K562 (cell line): ENCODE results near the gene APOL3. TPM values are rescaled to one million over a fixed set of nuclear protein-coding genes. Genes with fewer than 3 reads are reported as not detected.
"Not testable (repeated sequence)": the region's sequence is repeated elsewhere in the genome, so short reads cannot be mapped to it uniquely, and the experiment has no call there.

Source experiments
- ATAC-seq: fragments of 200-7000 bp; cut with Tn5 transposase; 3 replicates; pipeline ENCODE4 v1.9.1; 2020; ENCODE audit warnings: moderate library complexity
- BruUV-seq: library from RNA; stranded (reverse); fragments of 400-500 nt; replicated peaks from 2 replicates; lab custom pipeline; 2021; lab: Mats Ljungman, UMichigan
- CTCF ChIA-PET: fragments of 300-600 bp; formaldehyde crosslinking; extraction: SDS; loops from one replicate; lab custom pipeline; 2021; ENCODE audit warnings: low intra/inter-chr PET ratio; lab: Yijun Ruan, JAX
- POLR2A ChIA-PET: fragments of 300-600, 350-650 bp; sonication (Branson Sonifier 250); formaldehyde crosslinking; extraction: SDS; loops from one replicate; lab custom pipeline; 2021; ENCODE audit warnings: antibody characterized with exemption, inconsistent platforms; lab: Yijun Ruan, JAX
- DNase-seq, 4 experiments: peaks; one replicate each; pipeline versions ENCODE4 v3.0.0 to v3.0.0-alpha.2; 2011 to 2018; ENCODE audit warnings: low spot score in 3 of 4, mixed read lengths in 3 of 4; ENCODE audit errors: extremely low read depth in 1 of 4
- FAIRE-seq: peaks from 2 replicates; lab custom pipeline; 2011; peaks lifted over from hg19 to GRCh38; lab: Jason Lieb, UNC
- H2AFZ ChIP-seq: 2 replicates; pipeline ENCODE4 v1.6.0; 2011; ENCODE audit warnings: low read depth, low read length, control low read depth, inconsistent platforms
- H3K27ac ChIP-seq: fragments of 200-600 bp; 3 replicates; pipeline ENCODE4 v1.8.0; 2011; ENCODE audit warnings: low read depth, mild to moderate bottlenecking, control low read depth, inconsistent platforms, low read length, moderate library complexity, mixed read lengths; ENCODE audit errors: extremely low read depth
- H3K27me3 ChIP-seq, 2 experiments: fragments of 300-600 bp in 1 of 2; 2 replicates in 1 of 2; 3 replicates in 1 of 2; pipeline versions ENCODE4 v1.6.0 to v1.8.0; 2011; ENCODE audit warnings: inconsistent platforms in 2 of 2, low read length in 2 of 2, mild to moderate bottlenecking in 1 of 2, mixed read lengths in 1 of 2, moderate library complexity in 1 of 2; ENCODE audit not compliant: control insufficient read depth in 2 of 2, insufficient read depth in 2 of 2
- H3K36me3 ChIP-seq: fragments of 300-600 bp; 3 replicates; pipeline ENCODE4 v1.8.0; 2011; ENCODE audit warnings: mild to moderate bottlenecking, low read length, inconsistent platforms; ENCODE audit not compliant: control insufficient read depth, insufficient read depth
- H3K4me1 ChIP-seq, 2 experiments: fragments of 200-600 bp in 1 of 2; replicated peaks in 1 of 2; 2 replicates in 1 of 2; 3 replicates in 1 of 2; pipeline versions ENCODE4 v1.5.1 to v1.8.0; 2011; ENCODE audit warnings: inconsistent platforms in 2 of 2, low read length in 2 of 2, mild to moderate bottlenecking in 1 of 2, mixed read lengths in 1 of 2, moderate library complexity in 1 of 2; ENCODE audit not compliant: control insufficient read depth in 2 of 2, insufficient read depth in 2 of 2
- H3K4me2 ChIP-seq: 2 replicates; pipeline ENCODE4 v1.6.1; 2011; ENCODE audit warnings: low read length, control low read depth, inconsistent platforms, mixed read lengths; ENCODE audit not compliant: insufficient read depth
- H3K4me3 ChIP-seq: fragments of 200-600 bp; sonication (generic), shearing (Covaris generic); 2 replicates; pipeline ENCODE4 v1.5.1; 2016; ENCODE audit warnings: control low read depth, inconsistent platforms
- H3K79me2 ChIP-seq: fragments of 200-600 bp; 3 replicates; pipeline ENCODE4 v1.8.0; 2011; ENCODE audit warnings: low read length, inconsistent platforms; ENCODE audit not compliant: control insufficient read depth, insufficient read depth
- H3K9ac ChIP-seq, 2 experiments: 2 replicates each; pipeline versions ENCODE4 v1.6.0 to v1.6.1; 2011; ENCODE audit warnings: low read depth in 2 of 2, low read length in 2 of 2, control low read depth in 1 of 2, inconsistent platforms in 1 of 2, mild to moderate bottlenecking in 1 of 2, mixed read lengths in 1 of 2; ENCODE audit not compliant: insufficient read depth in 1 of 2
- H3K9me1 ChIP-seq: one replicate; pipeline ENCODE4 v1.6.0; 2011; ENCODE audit warnings: inconsistent platforms, mild to moderate bottlenecking, low read length, moderate library complexity; ENCODE audit not compliant: control insufficient read depth, insufficient read depth
- H3K9me3 ChIP-seq: replicated peaks from 2 replicates; pipeline ENCODE4 v1.5.1; 2011; ENCODE audit warnings: low read depth, low read length, inconsistent platforms; ENCODE audit not compliant: control insufficient read depth, insufficient read depth
- H4K20me1 ChIP-seq: replicated peaks from 2 replicates; pipeline ENCODE4 v1.6.1; 2011; ENCODE audit warnings: low read length, inconsistent platforms, mixed read lengths; ENCODE audit not compliant: control insufficient read depth, insufficient read depth
- ARID1B ChIP-seq: fragments of 450-650 bp; IDR thresholded peaks from 2 replicates; pipeline ENCODE4 v1.6.1; 2016; ENCODE audit warnings: antibody characterized with exemption, mild to moderate bottlenecking, inconsistent platforms
- CBFA2T2 ChIP-seq: fragments of 450-650 bp; conservative IDR thresholded peaks from 2 replicates; pipeline ENCODE4 v1.6.1; 2017; ENCODE audit warnings: mild to moderate bottlenecking
- CBFA2T3 ChIP-seq: fragments of 450-650 bp; IDR thresholded peaks from 2 replicates; pipeline ENCODE4 v1.6.1; 2017
- CBX3 ChIP-seq, 2 experiments: IDR thresholded peaks; 1 replicate in 1 of 2; 2 replicates in 1 of 2; pipeline ENCODE4 v1.6.1; 2012; ENCODE audit warnings: inconsistent platforms in 2 of 2, low read length in 2 of 2, borderline replicate concordance in 1 of 2, control low read depth in 1 of 2
- NCOR1 ChIP-seq: fragments of 450-650 bp; IDR thresholded peaks from 2 replicates; pipeline ENCODE4 v1.6.1; 2016; ENCODE audit warnings: mild to moderate bottlenecking, moderate library complexity
- TAL1 ChIP-seq: fragments of 450-650 bp; IDR thresholded peaks from 2 replicates; pipeline ENCODE4 v1.6.1; 2016; ENCODE audit warnings: mild to moderate bottlenecking
- TRIM24 ChIP-seq, 2 experiments: fragments of 450-650 bp; IDR thresholded peaks; 2 replicates each; pipeline ENCODE4 v1.6.1; 2016
- ZC3H11A ChIP-seq: IDR thresholded peaks from 2 replicates; pipeline ENCODE4 v1.6.1; 2012; ENCODE audit warnings: low read depth, low read length, improper control_type of control experiment
- ZC3H4 ChIP-seq: sonication (generic); formaldehyde crosslinking; IDR thresholded peaks from 2 replicates; pipeline ENCODE4 v1.9.0; 2021; ENCODE audit warnings: missing genetic modification reagents, borderline replicate concordance
- ZNF134 ChIP-seq: fragments of 250-450 bp; sonication (Bioruptor Pico); conservative IDR thresholded peaks from 2 replicates; pipeline ENCODE4 v1.4.0; 2020
- WGBS: fragments of 100-300 bp; shearing (Covaris generic); methylation state at CpG from one replicate; pipeline ENCODE4 v1.1.6; 2016; ENCODE audit warnings: low coverage, mixed read lengths; ENCODE audit not compliant: insufficient coverage; ENCODE audit errors: missing lambda C conversion rate; 5-methylcytosine and 5-hydroxymethylcytosine counted together
- in situ Hi-C: fragments of 300-500 bp; cut with MboI; formaldehyde crosslinking; loops from 4 replicates; pipeline ENCODE4 v1.15.0; 2018; ENCODE audit warnings: inconsistent platforms, mixed read lengths
- intact Hi-C: fragments of 100-400 bp; cut with micrococcal nuclease; formaldehyde crosslinking; loops from 2 replicates; pipeline ENCODE4 v1.14.2; 2022
- polyA plus RNA-seq, 8 experiments: library from polyadenylated mRNA; depleted of rRNA in 4 of 8; stranded (reverse) in 5 of 8; unstranded in 3 of 8; fragments of >200 nt; fragmentation: Nextera tagmentation in 2 of 8; fragmentation: Illumina TruSeq in 1 of 8; extraction: Ambion mirVana in 2 of 8; extraction: Trizol in 1 of 8; gene quantifications; 2 replicates each; pipeline versions ENCODE4 v1.2.1 to v1.2.3, GENCODE V29; 2011 to 2014; ENCODE audit warnings: inconsistent platforms in 1 of 8, missing spikeins in 1 of 8
- total RNA-seq, 7 experiments: library from RNA; depleted of rRNA in 6 of 7; stranded (reverse); fragments of >200 nt in 6 of 7; fragmentation: Illumina TruSeq in 2 of 7; extraction: Trizol in 2 of 7; gene quantifications; 2 replicates each; pipeline versions ENCODE4 v1.2.1 to v1.2.3, GENCODE V29; 2011 to 2021; ENCODE audit warnings: low replicate concordance in 1 of 7
- TF ChIP-seq, protein P1 (sequence below): fragments of 450-650 bp; IDR thresholded peaks from 2 replicates; pipeline ENCODE4 v1.6.1; 2018; ENCODE audit warnings: mild to moderate bottlenecking, low read depth; ENCODE audit not compliant: partially characterized antibody

APOL3 gene
- total and polyA plus RNA-seq, 9 of the 15 experiments (the other 6 are each of a cell fraction or from before 2014, with no cell fraction given), result 0.25 to 1.1 (median 0.56) TPM; not detected in 1

DNA sequence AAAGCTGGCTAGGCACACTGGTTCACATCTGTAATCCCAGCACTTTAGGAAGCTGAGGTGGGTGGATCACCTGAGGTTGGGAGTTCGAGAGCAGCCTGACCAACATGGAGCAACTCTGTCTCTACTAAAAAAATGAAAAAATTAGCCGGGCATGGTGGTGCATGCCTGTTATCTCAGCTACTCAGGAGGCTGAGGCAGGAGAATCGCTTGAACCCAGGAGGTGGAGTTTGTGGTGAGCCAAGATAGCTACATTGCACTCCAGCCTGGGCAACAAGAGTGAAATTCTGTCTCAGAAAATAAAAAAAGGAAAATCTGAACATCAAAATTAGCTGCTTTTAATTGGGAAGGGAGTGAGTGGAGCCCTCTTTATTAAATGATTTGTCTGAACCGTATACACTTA is 7.7 kb downstream of the APOL3 start:
- H3K4me2 ChIP-seq, H3K27ac ChIP-seq, H3K4me3 ChIP-seq, H4K20me1 ChIP-seq, H3K9ac ChIP-seq, DNase-seq, H3K27me3 ChIP-seq, BruUV-seq, H3K9me3 ChIP-seq, H2AFZ ChIP-seq, in situ Hi-C loops, H3K36me3 ChIP-seq, ATAC-seq, intact Hi-C loops, H3K9me1 ChIP-seq, FAIRE-seq, H3K79me2 ChIP-seq, CTCF ChIA-PET: not testable (repeated sequence)
- 28% methylated on average over 4 of the region's 4 CpGs for WGBS
- TF ChIP-seq CBFA2T3 (peak; percentile 74), NCOR1 (peak; percentile 19; the same call in 1 of the 2 replicates), TAL1 (peak; percentile 62; the same call in 1 of the 2 replicates), ARID1B (peak; percentile 39), CBFA2T2 (peak; percentile 56)
- H3K4me1 ChIP-seq, result peaks cover 13 to 18% of the 10 kb centered on the region in 2 experiments
- POLR2A ChIA-PET, result interaction anchor here (0.9 kb wide), 1 partner anchor 12 kb away, joined by 3 read pairs; no protein-coding TSS in a partner anchor

DNA sequence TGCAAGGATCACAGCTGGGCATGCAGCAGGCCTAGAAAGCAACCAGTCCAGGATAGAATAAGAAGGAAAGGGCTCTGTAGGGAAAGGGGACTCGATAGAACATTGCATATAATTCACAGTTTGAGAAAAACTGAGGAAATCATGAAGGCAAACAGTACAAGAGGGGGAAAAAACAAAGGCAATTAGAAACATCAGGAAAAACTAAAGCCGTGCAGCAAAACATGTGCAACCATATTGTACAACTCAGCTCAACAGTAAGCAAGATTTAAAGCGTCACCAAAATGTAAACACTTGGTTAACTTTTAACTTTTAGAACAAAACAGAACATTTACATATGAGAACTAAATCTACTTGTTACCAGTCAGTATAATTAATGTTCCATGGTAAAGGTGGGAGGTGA is 8.5 kb downstream of the APOL3 start:
- DNase-seq, result no peak
- no peaks in the 10 kb centered on the region for H3K9me1 ChIP-seq
- H3K4me2 ChIP-seq, result no peak overlapping the region
- no peaks in the 10 kb centered on the region for H3K79me2 ChIP-seq
- WGBS, result 38% methylated on average over 2 of the region's 3 CpGs
- peaks cover 11 to 17% of the 10 kb centered on the region in 2 experiments for H3K4me1 ChIP-seq
- H3K9me3 ChIP-seq, result no peaks in the 10 kb centered on the region
- H3K9ac ChIP-seq, result no peak overlapping the region
- ChIA-PET POLR2A (no interaction called here), CTCF (no interaction called here)
- H3K36me3 ChIP-seq, result no peaks in the 10 kb centered on the region
- TF ChIP-seq ZC3H11A, result no peak
- no peak for TF ChIP-seq ZC3H4 (CRISPR knock-in tag)
- peak in 1 of 2 experiments; percentile 65; a peak in 1 of 3 replicates for TF ChIP-seq CBX3 (IDR thresholded peaks at IDR 0.05; ENCODE audit: borderline replicate concordance in 1 of 2, low read length in 2 of 2)
- TF ChIP-seq, protein P1, sequence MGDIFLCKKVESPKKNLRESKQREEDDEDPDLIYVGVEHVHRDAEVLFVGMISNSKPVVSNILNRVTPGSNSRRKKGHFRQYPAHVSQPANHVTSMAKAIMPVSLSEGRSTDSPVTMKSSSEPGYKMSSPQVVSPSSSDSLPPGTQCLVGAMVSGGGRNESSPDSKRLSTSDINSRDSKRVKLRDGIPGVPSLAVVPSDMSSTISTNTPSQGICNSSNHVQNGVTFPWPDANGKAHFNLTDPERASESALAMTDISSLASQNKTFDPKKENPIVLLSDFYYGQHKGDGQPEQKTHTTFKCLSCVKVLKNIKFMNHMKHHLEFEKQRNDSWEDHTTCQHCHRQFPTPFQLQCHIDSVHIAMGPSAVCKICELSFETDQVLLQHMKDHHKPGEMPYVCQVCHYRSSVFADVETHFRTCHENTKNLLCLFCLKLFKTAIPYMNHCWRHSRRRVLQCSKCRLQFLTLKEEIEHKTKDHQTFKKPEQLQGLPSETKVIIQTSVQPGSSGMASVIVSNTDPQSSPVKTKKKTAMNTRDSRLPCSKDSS, result peak; percentile 78
- no peak for TF ChIP-seq ZNF134 (CRISPR knock-in tag)
- peak in 1 of 2 experiments; percentile 40; a peak in 1 of 4 replicates for TF ChIP-seq TRIM24 (IDR thresholded peaks at IDR 0.05)
- in situ Hi-C loops (no loop called here), intact Hi-C loops (no loop called here)
- H3K27me3 ChIP-seq, result no peaks in the 10 kb centered on the region
- ATAC-seq, result no peak
- no peak for FAIRE-seq
- no peak overlapping the region for H2AFZ ChIP-seq
- H4K20me1 ChIP-seq, result no peaks in the 10 kb centered on the region
- H3K27ac ChIP-seq, result no peak overlapping the region
- H3K4me3 ChIP-seq, result no peak overlapping the region
- no TSS peak for BruUV-seq
